ENCODE results near the gene OR8H3. TPM values are rescaled to one million over a fixed set of nuclear protein-coding genes. Genes with fewer than 3 reads are reported as not detected.

The OR8H3 gene
- total RNA-seq, 1 donor from 2014 or later = not detected

GRCh38 chr11:56151376-56151775, 29.2 kb downstream of the OR8H3 start:
- no peaks in the 10 kb centered on the region for H3K4me1 Mint-ChIP-seq (ENCODE audit: unreplicated experiment)
- no peaks in the 10 kb centered on the region for H3K36me3 Mint-ChIP-seq
- TF ChIP-seq CTCF (conservative IDR thresholded peaks at IDR 0.05) = no peak
- H3K27me3 Mint-ChIP-seq = no peaks in the 10 kb centered on the region
- H3K27ac Mint-ChIP-seq = no peak overlapping the region
- DNase-seq (ENCODE audit: extremely low spot score, unreplicated experiment) = no peak
- H3K4me3 Mint-ChIP-seq = no peak overlapping the region
- peaks cover 5% of the 10 kb centered on the region for H3K9me3 Mint-ChIP-seq

GRCh38 chr11:56152333-56152732, 30.2 kb downstream of the OR8H3 start:
- no peak for DNase-seq (ENCODE audit: extremely low spot score, unreplicated experiment)
- Mint-ChIP-seq H3K36me3 (no peaks in the 10 kb centered on the region), H3K4me1 (ENCODE audit: unreplicated experiment) (no peaks in the 10 kb centered on the region), H3K4me3 (no peak overlapping the region), H3K9me3 (peaks cover 9% of the 10 kb centered on the region), H3K27me3 (no peaks in the 10 kb centered on the region), H3K27ac (no peak overlapping the region)
- no peak for TF ChIP-seq CTCF (conservative IDR thresholded peaks at IDR 0.05)

- no peak within 1 kb of the TSS for H3K27ac Mint-ChIP-seq
- no peak for DNase-seq (ENCODE audit: extremely low spot score, unreplicated experiment)
- H3K4me3 Mint-ChIP-seq = no peak within 1 kb of the TSS
- H3K27me3 Mint-ChIP-seq = no peaks in the 10 kb centered on the region
- H3K9me3 Mint-ChIP-seq = peaks cover 6% of the 10 kb centered on the region
- no peaks in the 10 kb centered on the region for H3K36me3 Mint-ChIP-seq
- TF ChIP-seq CTCF (conservative IDR thresholded peaks at IDR 0.05) = no peak
- H3K4me1 Mint-ChIP-seq (ENCODE audit: unreplicated experiment) = no peaks in the 10 kb centered on the region
Observed at GRCh38 chr11:56160217-56160616, 38.0 kb downstream of the OR8H3 start, which contains the start of gene OR8K5. TSS of gene OR8K5 (minus strand) at chr11:56160317. CDS start at chr11:56160317, 0 bp downstream.

GRCh38 chr11:56163804-56164203, 41.6 kb downstream of the OR8H3 start:
- Mint-ChIP-seq H3K36me3 (no peaks in the 10 kb centered on the region), H3K27me3 (no peaks in the 10 kb centered on the region), H3K4me3 (no peak overlapping the region), H3K4me1 (ENCODE audit: unreplicated experiment) (no peaks in the 10 kb centered on the region), H3K9me3 (no peaks in the 10 kb centered on the region), H3K27ac (no peak overlapping the region)
- TF ChIP-seq CTCF (conservative IDR thresholded peaks at IDR 0.05) = no peak
- DNase-seq (ENCODE audit: extremely low spot score, unreplicated experiment) = no peak

GRCh38 chr11:56172256-56172830, 50.2 kb downstream of the OR8H3 start:
- no peaks in the 10 kb centered on the region for H3K9me3 Mint-ChIP-seq
- no peak for TF ChIP-seq CTCF (conservative IDR thresholded peaks at IDR 0.05)
- H3K4me3 Mint-ChIP-seq = no peak overlapping the region
- no peaks in the 10 kb centered on the region for H3K4me1 Mint-ChIP-seq (ENCODE audit: unreplicated experiment)
- H3K27me3 Mint-ChIP-seq = no peaks in the 10 kb centered on the region
- no peak for DNase-seq (ENCODE audit: extremely low spot score, unreplicated experiment)
- no peaks in the 10 kb centered on the region for H3K36me3 Mint-ChIP-seq
- no peak overlapping the region for H3K27ac Mint-ChIP-seq

Other genes starting within 250 kb of the OR8H3 start
- gene TRIM51, start 239.1 kb upstream of the OR8H3 start, total RNA-seq (ENCODE audit: low replicate concordance) = not detected in 2 replicates
- gene OR5W2, start 207.8 kb upstream of the OR8H3 start, total RNA-seq (ENCODE audit: low replicate concordance) = not detected in 2 replicates
- not detected in 2 replicates for gene OR5I1, start 186.0 kb upstream of the OR8H3 start, total RNA-seq (ENCODE audit: low replicate concordance)
- gene OR10AG1, start 152.4 kb upstream of the OR8H3 start, total RNA-seq (ENCODE audit: low replicate concordance) = not detected in 2 replicates
- gene OR5F1, start 127.7 kb upstream of the OR8H3 start, total RNA-seq (ENCODE audit: low replicate concordance) = not detected in 2 replicates
- not detected in 2 replicates for gene OR5AS1, start 94.7 kb upstream of the OR8H3 start, total RNA-seq (ENCODE audit: low replicate concordance)
- not detected in 2 replicates for gene OR8I2, start 29.1 kb upstream of the OR8H3 start, total RNA-seq (ENCODE audit: low replicate concordance)
- gene OR8H2, start 18.7 kb upstream of the OR8H3 start, total RNA-seq (ENCODE audit: low replicate concordance) = not detected in 2 replicates
- gene OR8J3, start 17.8 kb downstream of the OR8H3 start, total RNA-seq (ENCODE audit: low replicate concordance) = not detected in 2 replicates
- not detected in 2 replicates for gene OR8K5, start 37.9 kb downstream of the OR8H3 start, total RNA-seq (ENCODE audit: low replicate concordance)
- gene OR5J2, start 54.2 kb downstream of the OR8H3 start, total RNA-seq (ENCODE audit: low replicate concordance) = not detected in 2 replicates
- gene OR5T2, start 111.9 kb downstream of the OR8H3 start, total RNA-seq (ENCODE audit: low replicate concordance) = not detected in 2 replicates
- gene OR5T3, start 129.9 kb downstream of the OR8H3 start, total RNA-seq (ENCODE audit: low replicate concordance) = not detected in 2 replicates
- gene OR5T1, start 151.8 kb downstream of the OR8H3 start, total RNA-seq (ENCODE audit: low replicate concordance) = not detected in 2 replicates
- gene OR8H1, start 169.9 kb downstream of the OR8H3 start, total RNA-seq (ENCODE audit: low replicate concordance) = not detected in 2 replicates
- gene OR8K3, start 192.8 kb downstream of the OR8H3 start, total RNA-seq (ENCODE audit: low replicate concordance) = not detected in 2 replicates
- gene OR8K1, start 223.7 kb downstream of the OR8H3 start, total RNA-seq (ENCODE audit: low replicate concordance) = not detected in 2 replicates
- gene OR8J1, start 231.9 kb downstream of the OR8H3 start, total RNA-seq (ENCODE audit: low replicate concordance) = not detected in 2 replicates

Data from type B pancreatic cell (in vitro differentiated cells).